EH (cell line): ENCODE data around the gene WDFY2.
"Not testable (repeated sequence)": the region's sequence is repeated elsewhere in the genome, so short reads cannot be mapped to it uniquely, and the experiment has no call there.

Experiments used
- DNase-seq: peaks from one replicate; pipeline ENCODE4 v3.0.0-alpha.2; 2015; ENCODE audit warnings: low read depth

The WDFY2 gene

GRCh38 chr13:51666839-51667238, 82.6 kb downstream of the WDFY2 start:
- no peak for DNase-seq

GRCh38 chr13:51668580-51669195, 84.4 kb downstream of the WDFY2 start:
- DNase-seq = no peak

- no peak for DNase-seq
These were observed 88.9 kb downstream of the WDFY2 start for GRCh38 chr13:51673165-51673564.

GRCh38 chr13:51674276-51674675, 90.0 kb downstream of the WDFY2 start:
- DNase-seq = no peak

DNA sequence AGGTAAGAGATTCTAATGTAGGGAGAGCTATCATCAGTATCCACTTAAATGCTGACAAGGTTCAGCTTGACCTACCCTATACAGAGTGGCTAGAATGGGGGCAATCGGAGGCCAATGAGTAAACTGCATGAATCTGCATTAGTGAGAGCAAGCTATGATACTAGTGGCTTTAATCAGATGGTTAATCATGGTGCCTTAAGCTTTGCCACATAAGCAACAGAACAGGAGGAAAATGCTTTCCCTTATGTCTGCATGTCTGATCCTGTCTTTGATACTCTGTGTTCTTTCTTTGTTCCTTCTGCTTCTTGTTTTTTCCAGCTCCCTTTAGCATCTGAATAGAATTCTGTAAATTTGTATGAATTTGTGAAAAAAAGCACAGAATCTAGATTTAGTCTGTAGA, 91.1 kb downstream of the WDFY2 start:
- DNase-seq = no peak

- no peak for DNase-seq
These were observed 91.6 kb downstream of the WDFY2 start for GRCh38 chr13:51675877-51676276.

DNA sequence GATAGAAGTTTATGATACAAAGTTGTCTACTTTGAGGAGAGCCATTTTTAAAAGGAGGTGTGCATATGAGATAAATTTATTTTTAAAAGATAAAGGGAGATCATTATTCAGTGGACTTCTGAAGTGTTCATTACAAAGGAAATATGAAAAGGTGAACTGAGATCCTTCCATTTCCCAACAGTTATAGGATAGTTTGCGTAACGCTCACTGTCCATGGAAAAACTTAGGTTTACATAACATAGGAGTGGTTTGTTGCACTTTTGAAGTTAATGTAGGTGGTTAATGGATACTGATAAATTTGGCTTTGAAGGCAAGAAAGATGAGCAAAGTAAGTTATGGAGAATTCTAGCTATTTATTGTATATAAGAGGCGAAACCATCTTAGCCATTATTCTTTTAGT, 92.5 kb downstream of the WDFY2 start:
- no peak for DNase-seq

GRCh38 chr13:51678420-51678819, 94.2 kb downstream of the WDFY2 start:
- no peak for DNase-seq

DNA sequence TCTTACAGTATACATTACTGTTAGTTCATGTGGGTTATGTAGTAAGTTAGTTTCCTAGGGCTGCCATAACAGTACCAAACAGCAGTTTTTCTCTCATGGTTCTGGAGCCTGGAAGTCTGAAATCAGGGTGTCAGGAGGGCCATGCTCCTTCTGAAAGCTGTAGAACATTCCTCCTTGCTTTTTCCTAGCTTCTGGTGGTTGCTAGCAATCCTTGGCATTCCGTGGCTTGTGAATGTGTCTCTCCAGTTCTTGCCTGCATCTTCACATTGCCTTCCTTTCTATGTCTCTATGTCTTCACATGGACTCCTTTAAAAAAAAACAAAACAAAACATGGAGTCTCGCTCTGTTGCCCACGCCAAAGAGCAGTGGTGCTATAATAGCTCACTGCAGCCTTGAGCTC, 95.4 kb downstream of the WDFY2 start:
- peak; percentile 74 for DNase-seq

GRCh38 chr13:51681037-51681678, 96.9 kb downstream of the WDFY2 start:
- DNase-seq = peak; percentile 86

GRCh38 chr13:51682686-51683085, 98.4 kb downstream of the WDFY2 start:
- DNase-seq = peak; percentile 72

DNA sequence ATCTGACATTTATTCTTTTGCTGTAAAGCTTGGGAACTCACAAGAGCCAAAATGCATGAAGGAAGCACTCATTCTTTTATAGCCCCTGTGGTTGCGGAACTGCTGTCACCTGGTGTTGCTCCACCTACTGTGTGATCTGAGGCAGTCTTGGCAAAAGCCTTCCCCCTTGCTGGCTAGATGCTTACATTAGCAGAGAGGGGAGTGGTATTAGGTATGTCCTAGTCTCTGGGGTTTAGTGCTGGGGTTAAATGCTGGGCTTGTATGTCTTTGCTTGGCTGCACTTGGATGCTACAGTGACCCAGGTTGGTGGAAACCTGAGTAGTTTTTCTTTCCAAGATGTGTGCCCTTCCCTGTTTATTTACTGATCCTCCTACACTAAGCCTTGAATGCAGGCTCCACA, 99.3 kb downstream of the WDFY2 start:
- DNase-seq = no peak

- DNase-seq = peak; percentile 67
These were observed 99.8 kb downstream of the WDFY2 start for GRCh38 chr13:51684076-51684475.

DNA sequence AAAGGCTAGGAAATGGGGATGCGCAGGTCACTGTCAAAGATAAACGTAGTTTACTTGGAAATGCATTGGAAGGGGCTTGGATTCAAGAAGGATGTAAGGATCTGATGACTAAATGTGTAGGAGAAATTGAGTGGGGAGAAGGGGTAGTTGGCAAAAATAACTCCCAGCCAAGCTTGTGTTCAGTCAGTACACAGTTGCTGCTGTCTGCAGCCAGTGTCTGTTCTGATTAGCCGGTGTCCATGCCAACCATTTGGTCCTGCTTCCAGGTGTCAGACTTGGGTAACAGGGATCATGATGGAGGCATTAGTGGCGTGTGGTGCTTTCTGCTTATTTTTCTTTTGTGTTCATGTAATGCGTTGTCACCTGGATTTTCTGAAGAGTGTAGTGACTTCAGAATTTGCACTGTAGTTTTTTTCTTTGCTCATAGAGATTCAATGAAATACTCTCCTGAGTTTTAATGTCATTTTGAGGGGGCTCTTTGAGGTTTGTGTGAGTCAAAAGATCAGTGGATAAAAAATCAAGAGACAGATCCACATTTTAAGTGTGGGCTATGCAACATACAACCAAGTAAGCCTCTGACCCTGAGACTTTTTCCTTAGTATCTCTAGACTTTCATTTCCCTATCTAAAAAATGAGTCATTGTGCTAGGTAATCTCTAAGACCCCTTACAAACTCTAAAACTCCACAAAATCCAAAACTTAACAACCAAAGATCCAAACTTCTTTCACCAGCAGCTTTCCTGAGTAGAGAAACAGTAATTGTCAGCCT, 103.9 kb downstream of the WDFY2 start:
- DNase-seq = no peak

DNA sequence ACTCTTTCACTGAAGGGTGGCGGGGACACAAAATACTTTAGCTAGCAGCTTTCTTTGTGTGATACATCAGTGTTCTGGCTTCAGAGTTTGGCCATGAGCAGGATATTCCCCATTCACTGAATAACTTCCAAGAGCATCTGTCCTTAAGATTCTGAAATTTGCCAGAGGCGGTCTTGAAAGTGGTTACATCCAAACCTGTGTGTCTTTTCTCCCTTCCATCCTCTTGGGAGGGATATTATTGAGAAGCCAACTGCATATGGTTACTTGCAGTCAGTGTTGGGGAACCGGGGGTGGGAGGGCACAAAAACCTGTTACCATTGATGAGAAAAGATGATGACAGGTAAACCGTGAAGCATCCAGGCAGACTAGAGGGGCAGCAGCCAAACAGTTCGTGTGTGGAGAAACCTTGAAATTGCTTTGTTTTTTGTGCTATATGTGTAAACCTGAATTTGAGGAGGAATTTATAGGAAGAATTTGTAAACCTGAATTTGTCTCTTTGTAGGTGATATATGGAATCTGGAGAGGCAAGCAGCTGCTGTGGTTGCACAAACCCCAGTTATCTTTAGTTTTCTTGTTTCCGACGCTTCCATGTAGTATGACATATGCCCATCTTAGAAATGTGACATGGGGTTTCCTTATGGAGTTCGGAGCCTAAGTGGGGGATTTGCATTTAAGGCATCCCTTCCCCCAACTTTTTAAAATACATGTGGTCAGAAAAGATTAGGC, 104.8 kb downstream of the WDFY2 start:
- DNase-seq = no peak

DNA sequence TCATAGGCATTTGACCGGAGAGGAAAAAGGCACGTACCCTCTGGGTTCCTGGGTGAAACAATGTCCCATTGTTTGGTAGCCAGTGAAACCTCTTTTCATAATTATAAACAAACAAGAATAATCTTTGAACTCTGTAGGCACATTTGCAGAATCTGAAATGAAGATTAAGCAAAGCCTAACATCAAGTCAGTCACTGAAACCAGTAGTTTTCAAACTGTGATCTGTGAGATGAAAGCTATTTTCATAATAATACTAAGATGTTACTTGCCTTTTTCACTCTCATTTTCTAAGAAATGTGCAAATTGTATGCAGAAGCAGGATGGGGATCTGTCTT, 105.4 kb downstream of the WDFY2 start:
- no peak for DNase-seq

- DNase-seq = not testable (repeated sequence)
These were observed 111.4 kb downstream of the WDFY2 start for GRCh38 chr13:51695677-51696076.

DNA sequence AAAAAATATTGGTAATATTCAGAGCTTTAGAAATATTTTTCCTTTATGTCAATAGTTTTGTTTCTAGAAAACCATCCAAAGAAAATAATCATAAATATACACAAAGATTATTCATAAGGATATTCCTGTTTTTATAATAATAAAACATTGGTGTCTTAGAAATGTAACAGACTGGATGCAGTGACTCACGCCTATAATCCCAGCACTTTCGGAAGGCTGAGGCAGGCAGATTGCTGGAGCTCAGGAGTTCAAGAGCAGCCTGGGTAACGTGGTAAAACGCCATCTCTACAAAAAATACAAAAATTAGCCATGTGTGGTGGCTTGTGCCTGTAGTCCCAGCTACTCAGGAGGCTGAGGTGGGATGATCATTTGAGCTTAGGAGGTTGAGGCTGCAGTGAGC, 112.9 kb downstream of the WDFY2 start:
- DNase-seq = peak; percentile 44

DNA sequence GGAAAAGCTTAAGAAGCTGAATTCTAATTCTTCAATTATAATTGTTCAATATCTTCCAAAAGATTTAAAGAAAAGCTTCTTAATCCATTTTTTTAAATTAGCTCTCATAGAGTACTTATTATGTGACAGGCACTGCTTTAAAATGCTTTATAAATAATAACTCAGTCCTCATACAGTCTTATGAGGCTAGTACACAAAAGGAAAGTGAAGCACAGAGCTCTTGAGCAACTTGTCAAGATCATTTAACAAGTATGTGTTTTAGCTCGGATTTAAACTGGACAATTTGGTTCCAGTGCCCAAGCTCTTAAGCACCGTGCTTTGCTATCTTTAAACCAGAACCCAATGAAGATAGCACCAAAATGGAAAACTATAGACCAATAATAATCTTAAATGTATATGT, 113.6 kb downstream of the WDFY2 start:
- DNase-seq = no peak

- no peak for DNase-seq
These were observed 114.1 kb downstream of the WDFY2 start for GRCh38 chr13:51698352-51698751.

GRCh38 chr13:51704399-51705313, 120.4 kb downstream of the WDFY2 start:
- DNase-seq = no peak

- no peak for DNase-seq
These were observed 123.2 kb downstream of the WDFY2 start for GRCh38 chr13:51707461-51707860.
